K562 (cell line): ENCODE results near the gene NEDD4L. TPM values are rescaled to one million over a fixed set of nuclear protein-coding genes. Genes with fewer than 3 reads are reported as not detected.

Experiments
- ATAC-seq: fragments of 200-7000 bp; cut with Tn5 transposase; 3 replicates; pipeline ENCODE4 v1.9.1; 2020; ENCODE audit warnings: moderate library complexity
- BruUV-seq: library from RNA; stranded (reverse); fragments of 400-500 nt; replicated peaks from 2 replicates; lab custom pipeline; 2021; lab: Mats Ljungman, UMichigan
- CTCF ChIA-PET: fragments of 300-600 bp; formaldehyde crosslinking; extraction: SDS; loops from one replicate; lab custom pipeline; 2021; ENCODE audit warnings: low intra/inter-chr PET ratio; lab: Yijun Ruan, JAX
- POLR2A ChIA-PET: fragments of 300-600, 350-650 bp; sonication (Branson Sonifier 250); formaldehyde crosslinking; extraction: SDS; loops from one replicate; lab custom pipeline; 2021; ENCODE audit warnings: antibody characterized with exemption, inconsistent platforms; lab: Yijun Ruan, JAX
- DNase-seq, 4 experiments: peaks; one replicate each; pipeline versions ENCODE4 v3.0.0 to v3.0.0-alpha.2; 2011 to 2018; ENCODE audit warnings: low spot score in 3 of 4, mixed read lengths in 3 of 4; ENCODE audit errors: extremely low read depth in 1 of 4
- FAIRE-seq: peaks from 2 replicates; lab custom pipeline; 2011; peaks lifted over from hg19 to GRCh38; lab: Jason Lieb, UNC
- H2AFZ ChIP-seq: 2 replicates; pipeline ENCODE4 v1.6.0; 2011; ENCODE audit warnings: low read depth, low read length, control low read depth, inconsistent platforms
- H3K27ac ChIP-seq: fragments of 200-600 bp; 3 replicates; pipeline ENCODE4 v1.8.0; 2011; ENCODE audit warnings: low read depth, mild to moderate bottlenecking, control low read depth, inconsistent platforms, low read length, moderate library complexity, mixed read lengths; ENCODE audit errors: extremely low read depth
- H3K27me3 ChIP-seq, 2 experiments: fragments of 300-600 bp in 1 of 2; 2 replicates in 1 of 2; 3 replicates in 1 of 2; pipeline versions ENCODE4 v1.6.0 to v1.8.0; 2011; ENCODE audit warnings: inconsistent platforms in 2 of 2, low read length in 2 of 2, mild to moderate bottlenecking in 1 of 2, mixed read lengths in 1 of 2, moderate library complexity in 1 of 2; ENCODE audit not compliant: control insufficient read depth in 2 of 2, insufficient read depth in 2 of 2
- H3K36me3 ChIP-seq: fragments of 300-600 bp; 3 replicates; pipeline ENCODE4 v1.8.0; 2011; ENCODE audit warnings: mild to moderate bottlenecking, low read length, inconsistent platforms; ENCODE audit not compliant: control insufficient read depth, insufficient read depth
- H3K4me1 ChIP-seq, 2 experiments: fragments of 200-600 bp in 1 of 2; replicated peaks in 1 of 2; 2 replicates in 1 of 2; 3 replicates in 1 of 2; pipeline versions ENCODE4 v1.5.1 to v1.8.0; 2011; ENCODE audit warnings: inconsistent platforms in 2 of 2, low read length in 2 of 2, mild to moderate bottlenecking in 1 of 2, mixed read lengths in 1 of 2, moderate library complexity in 1 of 2; ENCODE audit not compliant: control insufficient read depth in 2 of 2, insufficient read depth in 2 of 2
- H3K4me2 ChIP-seq: 2 replicates; pipeline ENCODE4 v1.6.1; 2011; ENCODE audit warnings: low read length, control low read depth, inconsistent platforms, mixed read lengths; ENCODE audit not compliant: insufficient read depth
- H3K4me3 ChIP-seq: fragments of 200-600 bp; sonication (generic), shearing (Covaris generic); 2 replicates; pipeline ENCODE4 v1.5.1; 2016; ENCODE audit warnings: control low read depth, inconsistent platforms
- H3K79me2 ChIP-seq: fragments of 200-600 bp; 3 replicates; pipeline ENCODE4 v1.8.0; 2011; ENCODE audit warnings: low read length, inconsistent platforms; ENCODE audit not compliant: control insufficient read depth, insufficient read depth
- H3K9ac ChIP-seq, 2 experiments: 2 replicates each; pipeline versions ENCODE4 v1.6.0 to v1.6.1; 2011; ENCODE audit warnings: low read depth in 2 of 2, low read length in 2 of 2, control low read depth in 1 of 2, inconsistent platforms in 1 of 2, mild to moderate bottlenecking in 1 of 2, mixed read lengths in 1 of 2; ENCODE audit not compliant: insufficient read depth in 1 of 2
- H3K9me1 ChIP-seq: one replicate; pipeline ENCODE4 v1.6.0; 2011; ENCODE audit warnings: inconsistent platforms, mild to moderate bottlenecking, low read length, moderate library complexity; ENCODE audit not compliant: control insufficient read depth, insufficient read depth
- H3K9me3 ChIP-seq: replicated peaks from 2 replicates; pipeline ENCODE4 v1.5.1; 2011; ENCODE audit warnings: low read depth, low read length, inconsistent platforms; ENCODE audit not compliant: control insufficient read depth, insufficient read depth
- H4K20me1 ChIP-seq: replicated peaks from 2 replicates; pipeline ENCODE4 v1.6.1; 2011; ENCODE audit warnings: low read length, inconsistent platforms, mixed read lengths; ENCODE audit not compliant: control insufficient read depth, insufficient read depth
- ELF2 ChIP-seq: fragments of 250-450 bp; sonication (Bioruptor Pico); IDR thresholded peaks from 2 replicates; pipeline ENCODE4 v1.5.0; 2021; ENCODE audit warnings: mild to moderate bottlenecking
- EZH2 ChIP-seq: IDR thresholded peaks from 2 replicates; pipeline ENCODE4 v1.6.1; 2012; ENCODE audit warnings: low read depth, mild to moderate bottlenecking, inconsistent platforms, low read length, borderline replicate concordance
- HCFC1 ChIP-seq: IDR thresholded peaks from 2 replicates; pipeline ENCODE4 v1.6.1; 2012; ENCODE audit warnings: low read depth, low read length, improper control_type of control experiment
- HNRNPH1 ChIP-seq: fragments of 200-400 bp; formaldehyde crosslinking; optimal IDR thresholded peaks from 2 replicates; pipeline ENCODE3; 2017; ENCODE audit warnings: low read depth, mild to moderate bottlenecking, low read length, moderate library complexity
- MECOM ChIP-seq: fragments of 250-450 bp; sonication (Bioruptor Pico); IDR thresholded peaks from 2 replicates; pipeline ENCODE4 v1.8.0; 2022; ENCODE audit warnings: inconsistent platforms
- RBM22 ChIP-seq: fragments of 200-400 bp; formaldehyde crosslinking; IDR thresholded peaks from 2 replicates; pipeline ENCODE4 v1.6.1; 2018; ENCODE audit warnings: low read length, low read depth; ENCODE audit not compliant: poor library complexity, severe bottlenecking
- TCF7 ChIP-seq: sonication (generic); IDR thresholded peaks from 2 replicates; pipeline ENCODE4 v1.6.1; 2016; ENCODE audit warnings: antibody characterized with exemption, borderline replicate concordance
- TEAD1 ChIP-seq, 2 experiments: fragments of 450-650 bp in 1 of 2; sonication (generic) in 1 of 2; formaldehyde crosslinking; IDR thresholded peaks; 2 replicates each; pipeline versions ENCODE4 v1.4.0 to v1.8.0; 2020 to 2022; ENCODE audit warnings: mild to moderate bottlenecking in 2 of 2, missing genetic modification reagents in 1 of 2
- ZBTB8A ChIP-seq: fragments of 450-650 bp; IDR thresholded peaks from 2 replicates; pipeline ENCODE4 v1.6.1; 2018; ENCODE audit warnings: mild to moderate bottlenecking, moderate library complexity; ENCODE audit not compliant: partially characterized antibody
- ZNF586 ChIP-seq: fragments of 450-650 bp; formaldehyde crosslinking; conservative IDR thresholded peaks from 2 replicates; pipeline ENCODE4 v1.4.0; 2020; ENCODE audit warnings: mild to moderate bottlenecking, moderate library complexity
- ZNF696 ChIP-seq: fragments of 250-450 bp; sonication (Bioruptor Pico); conservative IDR thresholded peaks from 2 replicates; pipeline ENCODE4 v1.4.0; 2020; ENCODE audit warnings: mild to moderate bottlenecking, moderate library complexity
- WGBS: fragments of 100-300 bp; shearing (Covaris generic); methylation state at CpG from one replicate; pipeline ENCODE4 v1.1.6; 2016; ENCODE audit warnings: low coverage, mixed read lengths; ENCODE audit not compliant: insufficient coverage; ENCODE audit errors: missing lambda C conversion rate; 5-methylcytosine and 5-hydroxymethylcytosine counted together
- in situ Hi-C: fragments of 300-500 bp; cut with MboI; formaldehyde crosslinking; loops from 4 replicates; pipeline ENCODE4 v1.15.0; 2018; ENCODE audit warnings: inconsistent platforms, mixed read lengths
- intact Hi-C: fragments of 100-400 bp; cut with micrococcal nuclease; formaldehyde crosslinking; loops from 2 replicates; pipeline ENCODE4 v1.14.2; 2022
- polyA plus RNA-seq, 8 experiments: library from polyadenylated mRNA; depleted of rRNA in 4 of 8; stranded (reverse) in 5 of 8; unstranded in 3 of 8; fragments of >200 nt; fragmentation: Nextera tagmentation in 2 of 8; fragmentation: Illumina TruSeq in 1 of 8; extraction: Ambion mirVana in 2 of 8; extraction: Trizol in 1 of 8; gene quantifications; 2 replicates each; pipeline versions ENCODE4 v1.2.1 to v1.2.3, GENCODE V29; 2011 to 2014; ENCODE audit warnings: inconsistent platforms in 1 of 8, missing spikeins in 1 of 8
- total RNA-seq, 7 experiments: library from RNA; depleted of rRNA in 6 of 7; stranded (reverse); fragments of >200 nt in 6 of 7; fragmentation: Illumina TruSeq in 2 of 7; extraction: Trizol in 2 of 7; gene quantifications; 2 replicates each; pipeline versions ENCODE4 v1.2.1 to v1.2.3, GENCODE V29; 2011 to 2021; ENCODE audit warnings: low replicate concordance in 1 of 7
- TF ChIP-seq, protein P1 (sequence below): fragments of 450-650 bp; IDR thresholded peaks from 2 replicates; pipeline ENCODE4 v1.6.1; 2018; ENCODE audit not compliant: partially characterized antibody
- TF ChIP-seq, protein P2 (sequence below): fragments of 450-650 bp; IDR thresholded peaks from 2 replicates; pipeline ENCODE4 v1.6.1; 2017; ENCODE audit warnings: mild to moderate bottlenecking, moderate library complexity

Gene NEDD4L
- total and polyA plus RNA-seq, 9 of the 15 experiments (the other 6 are each of a cell fraction or from before 2014, with no cell fraction given) = 8.1 to 33.4 (median 19.9) TPM

DNA sequence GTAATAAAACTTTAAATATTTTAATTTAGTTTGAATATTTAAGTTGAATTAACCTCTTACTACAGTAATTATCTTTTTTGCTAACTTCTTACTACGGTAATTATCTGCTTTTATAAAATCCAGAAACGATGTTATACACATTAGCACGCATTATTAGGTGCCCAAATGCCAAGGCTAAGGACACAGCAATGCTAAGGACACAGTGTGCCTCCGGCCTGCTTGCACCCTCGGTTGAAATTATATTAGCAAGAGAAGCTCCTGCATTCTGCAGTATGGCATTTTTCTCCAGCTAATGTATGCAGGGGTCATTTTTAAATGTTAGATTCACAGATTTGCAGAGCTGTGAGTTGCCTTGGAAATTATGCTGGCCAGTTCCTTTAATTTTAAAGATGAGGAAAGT is 220.0 kb downstream of the NEDD4L start (continued):
- TF ChIP-seq, protein P1, sequence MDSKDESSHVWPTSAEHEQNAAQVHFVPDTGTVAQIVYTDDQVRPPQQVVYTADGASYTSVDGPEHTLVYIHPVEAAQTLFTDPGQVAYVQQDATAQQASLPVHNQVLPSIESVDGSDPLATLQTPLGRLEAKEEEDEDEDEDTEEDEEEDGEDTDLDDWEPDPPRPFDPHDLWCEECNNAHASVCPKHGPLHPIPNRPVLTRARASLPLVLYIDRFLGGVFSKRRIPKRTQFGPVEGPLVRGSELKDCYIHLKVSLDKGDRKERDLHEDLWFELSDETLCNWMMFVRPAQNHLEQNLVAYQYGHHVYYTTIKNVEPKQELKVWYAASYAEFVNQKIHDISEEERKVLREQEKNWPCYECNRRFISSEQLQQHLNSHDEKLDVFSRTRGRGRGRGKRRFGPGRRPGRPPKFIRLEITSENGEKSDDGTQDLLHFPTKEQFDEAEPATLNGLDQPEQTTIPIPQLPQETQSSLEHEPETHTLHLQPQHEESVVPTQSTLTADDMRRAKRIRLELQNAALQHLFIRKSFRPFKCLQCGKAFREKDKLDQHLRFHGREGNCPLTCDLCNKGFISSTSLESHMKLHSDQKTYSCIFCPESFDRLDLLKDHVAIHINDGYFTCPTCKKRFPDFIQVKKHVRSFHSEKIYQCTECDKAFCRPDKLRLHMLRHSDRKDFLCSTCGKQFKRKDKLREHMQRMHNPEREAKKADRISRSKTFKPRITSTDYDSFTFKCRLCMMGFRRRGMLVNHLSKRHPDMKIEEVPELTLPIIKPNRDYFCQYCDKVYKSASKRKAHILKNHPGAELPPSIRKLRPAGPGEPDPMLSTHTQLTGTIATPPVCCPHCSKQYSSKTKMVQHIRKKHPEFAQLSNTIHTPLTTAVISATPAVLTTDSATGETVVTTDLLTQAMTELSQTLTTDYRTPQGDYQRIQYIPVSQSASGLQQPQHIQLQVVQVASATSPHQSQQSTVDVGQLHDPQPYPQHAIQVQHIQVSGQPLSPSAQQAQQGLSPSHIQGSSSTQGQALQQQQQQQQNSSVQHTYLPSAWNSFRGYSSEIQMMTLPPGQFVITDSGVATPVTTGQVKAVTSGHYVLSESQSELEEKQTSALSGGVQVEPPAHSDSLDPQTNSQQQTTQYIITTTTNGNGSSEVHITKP = no peak
- no peak for TF ChIP-seq TCF7

DNA sequence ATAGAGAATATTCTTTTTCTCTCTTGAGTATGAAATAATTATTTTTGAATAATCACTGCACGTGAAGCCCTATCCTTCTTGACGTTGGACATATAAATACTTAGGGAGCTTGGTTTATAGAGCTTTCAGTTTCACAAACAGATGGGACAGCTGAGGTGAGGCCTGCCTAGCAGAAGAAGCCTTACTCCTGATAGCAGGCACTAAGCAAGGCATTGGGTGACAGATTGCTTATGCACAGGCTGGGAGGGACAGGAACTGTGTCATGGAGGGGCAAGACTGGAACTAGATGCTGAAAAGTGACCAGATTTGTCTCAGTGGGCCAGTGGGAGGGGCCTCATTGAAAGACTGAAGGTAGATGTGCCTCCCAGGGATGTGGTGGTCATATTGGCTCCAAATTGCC is 220.8 kb downstream of the NEDD4L start:
- in situ Hi-C loops (no loop called here), intact Hi-C loops (no loop called here)
- Histone ChIP-seq H2AFZ (no peak overlapping the region), H3K4me3 (no peak overlapping the region), H3K4me1 (peaks cover 0 to 26% of the 10 kb centered on the region in 2 experiments; a peak in 2 of 5 replicates), H3K79me2 (peaks cover 6% of the 10 kb centered on the region; the same call in 1 of the 3 replicates), H3K36me3 (no peaks in the 10 kb centered on the region), H3K4me2 (no peak overlapping the region), H3K27ac (no peak overlapping the region), H3K9me1 (no peaks in the 10 kb centered on the region), H4K20me1 (peaks cover 3% of the 10 kb centered on the region; the same call in 1 of the 2 replicates), H3K9ac (no peak overlapping the region), H3K9me3 (peaks cover 1% of the 10 kb centered on the region; the same call in 1 of the 2 replicates), H3K27me3 (no peaks in the 10 kb centered on the region)
- no peak for FAIRE-seq
- 69% methylated on average over 2 of the region's 2 CpGs for WGBS
- ATAC-seq = no peak
- POLR2A ChIA-PET = interaction anchor here (1.4 kb wide), 1 partner anchor 43 kb away, joined by 3 read pairs; no protein-coding TSS in a partner anchor
- no peak for TF ChIP-seq HCFC1
- TF ChIP-seq, protein P2, sequence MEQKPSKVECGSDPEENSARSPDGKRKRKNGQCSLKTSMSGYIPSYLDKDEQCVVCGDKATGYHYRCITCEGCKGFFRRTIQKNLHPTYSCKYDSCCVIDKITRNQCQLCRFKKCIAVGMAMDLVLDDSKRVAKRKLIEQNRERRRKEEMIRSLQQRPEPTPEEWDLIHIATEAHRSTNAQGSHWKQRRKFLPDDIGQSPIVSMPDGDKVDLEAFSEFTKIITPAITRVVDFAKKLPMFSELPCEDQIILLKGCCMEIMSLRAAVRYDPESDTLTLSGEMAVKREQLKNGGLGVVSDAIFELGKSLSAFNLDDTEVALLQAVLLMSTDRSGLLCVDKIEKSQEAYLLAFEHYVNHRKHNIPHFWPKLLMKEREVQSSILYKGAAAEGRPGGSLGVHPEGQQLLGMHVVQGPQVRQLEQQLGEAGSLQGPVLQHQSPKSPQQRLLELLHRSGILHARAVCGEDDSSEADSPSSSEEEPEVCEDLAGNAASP = no peak
- TF ChIP-seq RBM22 = no peak
- TF ChIP-seq MECOM (CRISPR knock-in tag) = no peak
- no peak for TF ChIP-seq ZBTB8A
- TF ChIP-seq TEAD1 (CRISPR knock-in tag; IDR thresholded peaks at IDR 0.05) = no peak
- no peak for TF ChIP-seq ZNF586 (CRISPR knock-in tag)
- TF ChIP-seq HNRNPH1 = no peak
- TF ChIP-seq EZH2 = no peak
- TF ChIP-seq ZNF696 (CRISPR knock-in tag) = no peak
- TF ChIP-seq ELF2 (CRISPR knock-in tag) = no peak
- CTCF ChIA-PET = no interaction called here
- BruUV-seq = no TSS peak
- DNase-seq = no peak
